HG02870 (cell line): ENCODE results near the gene RPS18.
A peak's percentile ranks its signal among the peaks of the same experiment; 100 is the strongest.

Experiments
- ATAC-seq: cut with Tn5 transposase; IDR thresholded peaks from one replicate; pipeline ENCODE4 v1.9.1; 2021; ENCODE audit warnings: mild to moderate bottlenecking, moderate library complexity; ENCODE audit not compliant: unreplicated experiment

Gene RPS18

DNA sequence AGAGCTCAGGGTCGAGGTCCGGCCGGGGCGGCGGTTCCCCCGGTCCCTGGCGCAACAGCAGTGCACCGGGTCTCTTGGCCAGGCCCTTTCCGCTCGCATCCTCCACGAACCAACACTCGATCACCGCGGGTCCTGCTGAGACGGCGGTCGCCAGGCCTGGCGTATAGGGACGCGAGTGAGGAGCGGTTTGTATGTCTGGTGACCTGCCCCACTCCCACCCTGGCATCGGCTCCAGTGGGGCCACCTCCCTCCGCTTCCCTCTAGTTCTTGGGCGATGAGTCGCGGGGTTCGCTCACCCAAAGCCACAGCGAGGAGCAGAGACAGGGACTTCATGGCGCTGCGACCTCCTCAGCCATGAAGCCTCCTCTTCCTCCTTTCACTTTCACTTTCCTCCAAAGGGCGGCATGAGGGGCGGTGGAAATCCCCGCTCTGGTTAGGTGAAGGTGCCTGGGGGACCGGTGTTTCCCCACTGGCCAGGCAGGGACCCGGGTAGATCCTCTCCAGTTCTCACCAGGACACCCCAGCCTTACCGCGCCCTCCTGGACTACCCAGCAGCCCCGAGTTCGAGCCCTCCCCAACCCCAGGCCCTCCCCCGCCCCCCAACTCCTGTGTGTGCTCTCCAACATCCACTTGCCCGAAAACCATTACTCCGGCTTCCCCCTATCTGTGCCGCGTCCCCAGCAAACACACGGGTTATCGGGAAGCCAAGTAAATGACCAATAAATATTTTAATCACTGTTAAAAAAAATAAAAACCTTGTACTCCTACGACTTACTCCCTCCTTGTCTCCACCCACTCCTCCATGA is 42.0 kb downstream of the RPS18 start, which contains the start of gene TAPBP:
Gene TAPBP (minus strand): TSS at position 370 of the 806 bp plus-strand sequence. CDS start 37 bp downstream, at position 333.
- ATAC-seq: peak; percentile 35

DNA sequence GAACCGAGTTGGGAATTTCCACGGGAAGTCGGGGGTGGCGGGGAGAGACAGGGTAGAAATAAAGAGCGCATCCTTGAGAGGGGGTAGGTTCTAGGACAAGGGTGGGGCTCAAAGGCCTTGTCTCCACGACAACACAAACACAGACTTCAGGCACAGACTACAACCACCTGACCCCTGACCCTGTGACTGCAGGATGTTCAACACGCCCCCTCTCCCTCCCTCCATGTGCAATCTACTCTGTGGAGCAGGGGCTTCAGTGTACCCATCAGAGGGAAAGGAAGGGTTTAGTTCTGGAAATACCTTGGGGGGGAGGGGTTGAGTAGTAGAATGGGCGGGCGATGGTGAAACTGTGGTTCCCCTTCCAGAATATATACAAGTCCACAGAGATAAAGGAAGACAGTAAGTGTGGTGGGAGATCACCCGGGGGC is 42.7 kb downstream of the RPS18 start:
- no peak for ATAC-seq

DNA sequence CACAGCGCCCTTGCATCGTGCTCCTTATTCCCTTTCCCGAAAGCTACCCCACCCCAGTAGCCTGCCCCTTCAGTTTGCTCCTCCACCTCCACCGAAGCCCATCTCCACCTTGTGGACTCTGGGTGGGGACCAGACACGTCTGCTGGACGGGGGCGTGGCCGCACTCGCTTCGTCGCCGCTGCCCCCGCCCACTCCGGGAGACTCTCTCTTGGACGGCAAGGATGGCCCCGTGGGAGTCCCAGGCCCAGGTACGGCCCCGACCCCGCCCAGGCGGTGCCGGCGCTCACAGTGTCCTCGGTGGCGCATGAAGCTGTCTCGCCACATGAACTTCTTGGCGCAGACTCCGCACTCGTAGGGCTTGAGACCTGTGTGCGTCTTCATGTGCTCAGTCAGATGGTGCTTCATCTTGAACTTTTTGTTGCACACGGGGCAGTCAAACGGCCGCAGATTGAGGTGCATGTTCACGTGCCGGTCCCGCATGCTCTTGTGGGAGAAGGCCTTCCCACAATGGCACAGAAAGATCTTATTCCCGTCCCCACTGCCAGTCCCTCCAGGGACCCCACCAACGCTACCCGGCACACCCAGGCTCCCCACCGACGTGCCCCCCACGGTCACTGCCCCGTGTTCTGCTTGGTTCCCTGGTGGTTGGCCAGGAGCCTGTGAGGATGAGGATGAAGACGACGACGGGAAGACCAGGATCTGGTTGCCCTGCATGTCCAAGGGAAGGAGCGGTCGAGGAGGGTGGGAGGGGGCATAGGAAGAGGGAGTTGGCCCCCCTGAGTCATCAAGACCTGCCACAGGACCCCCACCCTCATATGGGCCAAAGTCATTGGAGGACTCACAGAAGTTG is 43.3 kb downstream of the RPS18 start:
- no peak for ATAC-seq

DNA sequence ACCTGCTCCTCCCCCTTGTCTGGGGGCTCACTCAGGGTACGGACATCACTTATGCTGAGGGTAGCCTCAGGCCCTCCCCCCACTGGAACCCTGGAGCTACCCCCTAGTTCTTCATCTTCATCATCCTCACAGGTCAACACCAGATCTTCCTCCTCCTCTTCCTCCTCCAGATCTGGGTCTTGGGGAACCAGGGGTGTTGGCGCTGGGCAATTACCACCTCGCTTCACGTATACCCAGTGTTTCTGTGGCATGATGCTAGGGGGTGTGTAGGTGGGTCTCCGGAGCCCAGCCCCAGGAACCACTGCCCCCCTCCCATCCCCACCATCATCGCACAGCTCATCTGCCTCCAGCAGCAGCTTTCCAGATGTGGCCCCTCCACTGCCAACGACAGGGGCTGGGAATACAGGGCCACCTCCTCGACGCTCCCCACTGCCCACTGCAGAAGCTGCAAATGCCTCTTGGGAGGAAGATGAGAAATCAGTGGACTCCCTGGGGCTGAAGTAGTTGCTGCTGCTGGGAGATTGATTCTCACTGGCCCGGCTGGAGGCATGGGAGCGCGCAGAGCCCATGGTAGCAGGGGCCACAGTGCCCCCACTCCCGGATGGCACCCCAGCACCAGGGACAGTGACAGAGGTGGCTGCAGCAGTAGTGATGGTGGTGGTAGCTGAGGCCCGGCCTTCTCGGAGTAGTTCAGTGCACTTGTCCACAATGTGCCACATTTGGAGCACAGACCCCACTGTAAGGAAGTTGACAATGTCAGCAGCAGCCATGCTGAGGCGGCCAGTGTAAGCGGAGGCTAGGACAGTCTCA is 44.1 kb downstream of the RPS18 start:
- ATAC-seq: no peak

DNA sequence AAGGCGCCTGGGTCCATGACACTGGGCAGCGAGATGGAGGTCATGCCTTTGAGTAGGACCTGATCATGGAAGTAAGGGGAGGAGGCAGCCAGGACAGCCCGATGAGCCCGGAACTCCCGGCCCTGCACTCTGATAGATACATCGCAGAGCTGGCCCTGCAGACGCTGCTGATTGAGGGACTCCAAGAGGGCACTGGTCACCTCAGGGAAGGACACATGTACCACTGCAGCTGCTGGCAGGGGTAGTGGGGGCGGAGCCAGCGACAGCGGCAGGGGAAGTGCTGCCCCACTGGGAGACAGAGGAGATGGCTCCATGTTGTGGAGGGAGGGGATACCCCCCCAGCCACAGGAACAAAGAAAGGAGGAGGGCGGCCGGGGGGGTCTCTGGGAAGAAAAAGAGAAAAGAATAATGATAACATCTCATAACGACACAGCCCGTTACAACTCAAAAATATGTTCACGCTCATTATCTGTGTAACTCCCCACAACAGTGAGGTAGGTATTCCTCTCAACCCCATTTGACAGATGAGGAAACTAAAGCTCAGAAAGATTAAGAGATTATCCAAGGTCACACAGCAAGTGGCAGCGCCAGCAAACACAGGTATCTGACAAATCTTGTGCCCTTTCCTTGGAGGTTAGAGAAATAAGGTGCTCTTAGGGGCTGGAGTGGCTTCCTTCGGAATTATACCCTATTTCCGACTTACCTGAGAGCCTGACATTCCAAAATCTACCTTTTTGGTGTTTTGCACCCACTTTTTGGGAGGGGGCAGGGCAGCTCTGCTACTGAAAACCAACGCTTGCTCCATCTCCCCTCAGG is 44.9 kb downstream of the RPS18 start:
- no peak for ATAC-seq

DNA sequence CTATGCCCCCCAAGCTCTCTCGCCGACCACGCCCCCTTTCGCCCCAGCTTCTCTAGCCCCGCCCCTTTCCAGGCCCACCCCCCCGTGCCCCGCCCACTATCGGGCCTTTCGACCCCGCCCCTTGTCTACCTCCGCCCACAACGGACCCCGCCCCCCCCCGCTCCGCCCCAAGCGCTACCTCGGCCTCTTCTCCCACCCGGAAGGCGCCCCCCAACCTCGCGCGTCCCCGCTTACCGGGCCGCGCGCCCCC is 45.5 kb downstream of the RPS18 start:
- ATAC-seq: no peak

DNA sequence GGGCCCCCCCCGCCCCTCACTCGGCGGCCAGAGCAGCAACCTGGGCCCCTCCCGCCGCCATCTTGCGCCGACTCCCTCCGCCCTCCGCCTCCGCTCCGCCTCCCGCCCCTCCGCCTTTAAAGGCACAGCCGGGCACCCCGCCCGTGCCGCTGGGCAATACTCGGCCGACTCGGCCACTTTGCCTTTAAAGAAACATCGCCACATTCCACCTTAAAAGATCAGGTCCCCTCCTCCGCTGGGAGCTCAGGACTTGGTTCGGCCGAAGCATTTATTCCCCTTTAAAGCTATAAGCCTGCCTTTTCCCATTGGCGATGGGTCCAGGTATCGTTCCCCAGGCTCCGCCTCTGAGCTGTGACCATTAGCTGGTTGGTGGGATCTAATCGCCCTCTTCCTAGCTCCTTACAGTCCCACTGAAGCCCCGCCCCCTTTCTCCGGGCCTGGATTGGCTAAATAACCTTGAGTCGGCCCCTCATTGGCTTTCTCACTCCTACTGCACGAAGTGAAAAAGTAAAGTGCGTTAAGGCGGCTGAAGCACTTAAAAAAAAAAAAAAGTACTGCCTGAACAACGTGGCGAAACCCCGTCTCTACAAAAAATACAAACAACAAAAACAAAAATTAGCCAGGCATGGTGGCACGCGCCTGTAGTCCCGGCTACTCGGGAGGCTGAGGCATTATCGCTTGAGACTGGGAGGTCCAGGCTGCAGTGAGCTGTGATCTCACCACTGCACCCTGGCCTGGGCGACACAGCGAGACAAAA is 46.0 kb downstream of the RPS18 start, which contains the start of gene ZBTB22:
Gene ZBTB22 (minus strand): TSS at position 76 of the 757 bp plus-strand sequence. CDS start 828 bp downstream, outside the sequence.
- peak; percentile 48 for ATAC-seq

DNA sequence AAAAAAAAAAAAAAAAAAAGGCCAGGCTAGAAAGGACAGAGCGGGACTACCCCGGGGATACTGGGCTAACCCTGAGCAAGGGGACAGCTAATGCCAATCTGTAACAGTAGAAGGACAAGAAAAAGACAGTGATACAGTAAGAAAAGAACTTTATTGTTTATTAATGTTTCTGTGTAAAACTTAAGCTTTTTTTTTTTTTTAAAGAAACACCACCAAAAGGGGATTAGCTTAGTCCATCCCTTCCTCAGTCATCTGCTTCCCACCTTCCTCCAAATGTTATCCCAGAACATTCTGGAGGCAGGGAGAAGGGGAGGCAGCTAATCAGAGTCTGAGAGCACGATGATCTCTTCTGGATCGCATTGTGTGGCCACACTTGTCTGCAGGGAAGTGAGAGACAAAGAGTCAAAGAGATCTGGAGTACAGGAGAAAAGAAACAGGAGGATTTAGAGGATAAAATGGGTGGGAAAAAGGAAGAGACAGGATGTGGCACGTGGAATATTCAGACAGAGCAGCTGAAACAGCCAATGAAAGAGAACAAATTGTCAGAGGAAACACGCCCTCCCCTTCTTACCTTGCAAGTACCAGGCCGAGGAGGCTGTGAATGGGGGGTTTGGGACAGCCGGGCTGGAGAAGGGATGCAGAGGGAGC is 46.7 kb downstream of the RPS18 start:
- no peak for ATAC-seq

DNA sequence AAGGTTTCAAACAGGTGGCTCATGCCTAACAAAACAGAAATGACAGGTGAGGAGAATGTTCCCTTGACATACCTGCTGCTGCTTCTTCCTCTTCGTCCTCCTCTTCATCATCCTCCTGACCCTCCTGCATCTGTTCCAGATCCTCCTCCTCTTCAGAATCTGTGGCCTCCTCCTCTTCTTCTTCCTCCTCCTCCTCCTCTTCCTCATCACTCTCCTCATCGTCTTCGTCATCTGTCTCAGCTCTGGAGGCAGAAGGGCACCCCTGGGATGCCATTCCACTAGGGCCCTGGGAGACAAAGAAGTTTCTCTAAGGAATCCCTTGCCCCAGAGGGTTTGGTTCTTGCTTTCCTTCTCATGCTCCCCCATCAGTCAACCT is 48.1 kb downstream of the RPS18 start:
- ATAC-seq: no peak

DNA sequence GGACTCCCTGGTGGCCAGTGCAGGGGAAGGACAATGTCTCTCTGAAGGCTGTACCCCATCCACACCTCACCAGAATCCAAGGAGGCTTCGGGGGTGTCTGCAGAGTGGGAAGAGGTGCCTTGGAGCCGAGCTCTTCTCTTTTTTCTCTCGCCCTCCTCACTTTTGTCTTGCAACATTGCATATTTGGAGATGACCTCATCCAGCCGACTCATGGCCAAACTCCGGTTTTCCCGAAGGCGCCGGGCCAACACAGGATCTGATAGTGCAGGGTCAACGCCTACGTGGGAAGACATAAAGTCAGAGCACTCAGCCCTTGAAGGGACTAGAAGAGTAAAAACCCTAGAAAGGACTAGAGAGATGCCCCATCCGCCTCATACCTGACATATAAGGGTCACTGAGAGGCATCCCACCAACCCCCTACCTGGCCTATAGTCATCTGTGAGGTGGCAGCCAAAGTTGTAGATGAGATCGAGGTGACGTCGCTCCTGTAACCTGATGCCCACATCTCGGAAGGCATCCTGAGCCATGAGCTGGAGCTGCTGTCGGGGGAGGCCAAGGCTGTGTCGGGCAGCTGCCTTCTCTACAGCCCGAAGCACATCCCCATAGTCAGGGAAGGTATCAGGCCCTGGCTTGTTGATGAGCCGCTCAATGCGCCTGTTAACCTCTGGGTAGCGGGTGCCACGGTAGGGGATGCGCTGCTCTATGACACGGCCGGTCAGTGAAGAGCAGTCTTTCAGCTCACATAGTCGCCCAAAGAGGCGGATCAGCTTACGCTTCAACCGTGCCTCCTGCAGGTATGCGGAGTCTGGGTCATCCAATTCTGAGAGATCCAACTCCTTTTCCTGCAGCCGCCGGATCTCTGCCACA is 48.7 kb downstream of the RPS18 start:
- ATAC-seq: no peak

DNA sequence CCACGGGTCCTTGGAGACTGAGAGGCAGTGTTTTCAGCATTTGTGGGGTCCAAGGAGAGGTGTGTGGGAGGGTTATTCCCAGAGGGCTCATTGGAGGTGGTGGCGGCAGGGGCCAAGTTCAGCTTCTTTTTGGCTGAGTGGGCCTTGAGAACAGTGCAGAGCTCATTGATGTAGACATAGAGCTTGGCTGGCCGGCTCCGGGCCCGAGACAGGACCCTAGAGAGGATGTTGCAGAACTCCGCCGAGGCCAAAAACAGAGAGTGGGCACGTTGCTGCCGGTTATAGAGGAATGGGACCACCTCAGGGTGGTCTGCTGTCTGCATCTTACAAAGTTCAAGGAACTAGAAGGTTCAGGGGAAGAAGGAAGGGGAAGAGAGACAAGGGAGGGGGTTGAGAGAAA is 49.4 kb downstream of the RPS18 start:
- ATAC-seq: no peak

DNA sequence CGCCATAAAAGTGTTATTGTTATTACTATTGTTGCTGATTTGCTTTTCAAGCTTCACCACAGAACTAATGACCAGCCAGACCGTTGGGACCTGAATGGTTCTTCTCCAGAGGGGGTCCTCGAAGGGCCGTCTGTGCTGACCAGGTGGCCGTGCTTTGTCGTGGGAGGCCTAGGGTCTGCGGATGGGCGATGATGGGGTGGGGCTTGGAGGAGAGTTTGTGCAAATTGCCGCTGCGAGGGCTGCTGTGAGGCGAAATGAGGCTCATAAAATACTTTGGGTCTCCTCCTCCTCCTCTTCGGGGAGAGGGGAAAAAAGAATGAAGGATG is 51.7 kb downstream of the RPS18 start:
- ATAC-seq: no peak

DNA sequence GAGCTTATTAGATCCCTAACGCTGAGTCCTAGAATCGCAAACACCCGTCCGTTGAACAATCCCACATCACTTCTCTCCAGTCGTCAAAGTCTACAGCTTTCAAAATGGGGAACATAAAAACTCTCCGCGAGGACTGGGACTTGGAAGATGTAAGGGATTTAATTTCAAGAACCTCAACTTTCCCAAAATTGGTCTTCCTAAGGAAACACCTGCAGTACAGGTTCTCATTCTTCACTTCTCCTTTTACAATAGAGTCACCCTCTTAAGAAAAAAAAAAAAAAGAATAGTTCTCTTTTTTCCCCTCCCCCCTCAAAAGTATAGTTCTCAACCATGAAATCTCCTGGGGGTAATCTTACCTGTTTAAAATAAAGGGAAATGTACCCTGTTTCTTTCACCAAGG is 52.2 kb downstream of the RPS18 start:
- no peak for ATAC-seq
